ENCODE results near the gene SAMD14.
A peak's percentile ranks its signal among the peaks of the same experiment; 100 is the strongest.

The SAMD14 gene

DNA sequence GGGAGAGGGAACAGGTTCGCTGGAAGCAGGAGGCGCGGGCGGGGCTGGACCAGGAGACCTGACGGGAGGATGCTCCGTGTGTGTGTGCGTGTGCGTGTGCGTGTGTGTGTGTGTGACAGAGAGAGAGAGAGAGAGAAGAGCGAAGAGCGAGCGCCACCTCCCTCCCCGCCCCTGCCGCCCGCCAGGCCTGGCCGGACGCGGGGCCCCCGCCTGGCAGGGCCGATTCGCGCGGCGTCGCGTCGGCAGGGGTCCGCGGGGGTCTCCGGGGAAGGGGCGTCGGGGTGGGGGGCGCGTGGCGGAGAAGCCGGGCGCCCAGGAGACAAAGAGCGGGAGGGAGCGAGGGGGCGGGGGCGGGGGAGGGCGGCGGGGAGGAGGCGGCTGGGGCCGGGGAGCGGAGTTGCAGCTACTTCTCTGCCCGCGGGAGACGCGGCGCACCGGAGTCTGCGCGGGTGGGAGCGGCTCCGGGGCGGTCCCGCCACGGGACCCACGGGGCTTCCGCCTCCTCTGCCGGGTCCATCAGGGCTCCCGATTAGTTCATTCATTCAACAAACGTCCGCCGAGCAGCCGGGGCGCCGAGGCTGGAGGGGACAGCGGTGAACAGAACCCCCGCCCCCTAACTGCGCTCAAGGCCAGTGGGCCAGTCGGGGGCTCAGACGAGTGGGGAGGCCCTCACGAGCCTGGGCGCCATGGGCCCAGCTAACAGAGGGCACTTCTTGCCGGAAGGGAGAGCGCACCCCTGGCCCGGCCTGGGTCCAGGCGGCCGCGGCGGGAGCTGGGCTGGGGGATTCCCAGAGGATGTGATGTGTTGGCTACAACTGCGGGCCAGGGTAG is at the start of gene SAMD14:
SAMD14 (minus strand) TSS at position 433 of the 831 bp plus-strand sequence. CDS start 5,201 bp downstream, outside the sequence.
- DNase-seq, result peak; percentile 65

DNA sequence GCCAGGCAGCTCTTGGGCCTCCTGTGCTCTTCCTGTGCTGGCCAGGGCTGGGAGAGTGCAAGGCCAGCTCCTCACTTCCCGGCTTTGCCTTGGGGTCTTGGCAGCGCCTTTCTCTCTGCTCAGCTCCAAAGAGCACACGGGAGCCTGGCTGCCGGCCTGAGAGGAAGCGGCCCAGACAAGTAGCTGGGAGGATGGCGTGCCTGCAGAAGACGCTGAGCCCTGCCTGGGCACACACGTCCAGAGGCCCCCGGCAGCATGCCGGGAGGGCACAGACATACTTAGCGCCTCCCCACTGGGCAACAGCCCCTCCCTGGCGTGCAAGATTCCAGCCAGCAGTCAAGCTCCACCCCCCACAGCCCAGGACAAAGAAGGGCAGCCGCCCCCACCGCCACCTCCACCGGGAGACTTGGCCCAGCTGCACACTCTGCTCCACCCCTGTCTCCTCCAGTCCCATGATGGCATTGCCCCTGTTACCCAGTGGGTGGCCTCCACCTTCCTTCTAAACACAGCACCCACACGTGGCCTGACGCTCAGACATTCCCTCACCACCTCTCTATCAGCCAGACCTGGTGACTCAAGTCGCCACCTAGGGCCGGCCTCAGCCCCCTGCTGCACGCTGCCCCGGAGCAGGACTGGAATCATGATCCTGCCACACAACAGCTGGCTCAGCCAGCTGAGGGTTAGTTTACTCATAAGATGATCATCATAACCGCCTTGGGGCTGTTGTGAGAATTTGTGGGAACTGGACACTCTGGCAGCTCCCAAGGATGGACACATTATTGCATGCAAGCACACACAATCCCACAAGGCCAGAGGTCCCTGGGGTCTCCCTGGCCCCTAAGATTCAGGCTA is 48.2 kb upstream of the SAMD14 start:
- DNase-seq, result peak; percentile 65

DNA sequence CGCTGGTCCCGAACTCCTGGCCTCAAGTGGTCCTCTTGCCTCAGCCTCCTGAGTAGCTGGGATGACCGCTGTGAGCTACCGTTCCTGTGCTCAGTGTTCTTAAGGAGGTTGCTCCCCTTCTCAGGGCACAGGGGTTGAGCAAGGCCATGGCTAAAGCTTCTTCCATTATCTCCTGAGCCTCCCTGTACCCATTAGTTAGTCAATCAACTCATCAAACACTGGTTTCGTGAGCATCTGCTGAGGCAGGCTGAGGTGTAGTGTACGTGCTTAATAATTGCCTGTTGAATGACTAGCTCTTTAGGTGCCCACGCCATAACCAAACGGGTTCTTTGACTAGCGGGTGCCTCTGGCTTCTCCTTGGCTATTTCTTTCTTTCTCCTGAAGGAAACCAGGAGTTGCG is 47.5 kb upstream of the SAMD14 start:
- DNase-seq, result no peak

DNA sequence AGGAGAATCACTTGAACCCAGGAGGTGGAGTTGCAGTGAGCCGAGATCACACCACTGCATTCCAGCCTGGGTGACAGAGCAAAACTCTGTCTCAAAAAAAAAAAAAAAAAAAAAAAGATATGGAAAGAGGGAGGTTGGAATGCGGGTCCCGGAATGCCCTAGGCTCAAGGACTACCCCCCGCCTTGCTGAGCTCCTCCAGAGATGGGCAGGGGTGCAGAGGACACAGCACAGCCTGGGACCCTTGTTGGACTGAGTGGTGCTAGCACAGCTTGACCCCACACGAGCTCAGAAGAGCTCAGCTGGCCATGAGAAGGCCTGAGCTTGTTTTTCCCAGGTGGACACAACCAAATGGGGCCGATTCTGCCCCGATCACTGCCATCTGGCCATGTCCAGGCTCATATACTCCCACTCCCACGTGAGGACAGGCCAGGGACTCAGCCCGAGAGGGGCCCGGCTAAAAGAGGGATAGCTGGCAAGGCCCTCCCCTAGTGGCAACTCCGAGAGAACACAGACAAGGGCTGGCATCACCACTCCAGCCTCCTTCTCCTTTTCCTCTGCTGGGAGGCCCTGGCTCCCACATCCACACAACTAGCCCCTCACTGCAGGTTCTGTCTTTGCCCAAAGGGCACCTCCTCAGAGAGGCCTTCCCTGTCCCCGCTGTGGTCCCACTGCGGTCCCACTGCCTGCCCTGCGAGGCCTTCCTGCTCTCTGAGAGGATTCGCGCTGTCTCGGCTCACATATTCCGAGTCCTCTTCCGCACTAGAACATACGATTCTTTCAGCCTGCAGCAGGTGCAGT is 46.8 kb upstream of the SAMD14 start:
- no peak for DNase-seq

DNA sequence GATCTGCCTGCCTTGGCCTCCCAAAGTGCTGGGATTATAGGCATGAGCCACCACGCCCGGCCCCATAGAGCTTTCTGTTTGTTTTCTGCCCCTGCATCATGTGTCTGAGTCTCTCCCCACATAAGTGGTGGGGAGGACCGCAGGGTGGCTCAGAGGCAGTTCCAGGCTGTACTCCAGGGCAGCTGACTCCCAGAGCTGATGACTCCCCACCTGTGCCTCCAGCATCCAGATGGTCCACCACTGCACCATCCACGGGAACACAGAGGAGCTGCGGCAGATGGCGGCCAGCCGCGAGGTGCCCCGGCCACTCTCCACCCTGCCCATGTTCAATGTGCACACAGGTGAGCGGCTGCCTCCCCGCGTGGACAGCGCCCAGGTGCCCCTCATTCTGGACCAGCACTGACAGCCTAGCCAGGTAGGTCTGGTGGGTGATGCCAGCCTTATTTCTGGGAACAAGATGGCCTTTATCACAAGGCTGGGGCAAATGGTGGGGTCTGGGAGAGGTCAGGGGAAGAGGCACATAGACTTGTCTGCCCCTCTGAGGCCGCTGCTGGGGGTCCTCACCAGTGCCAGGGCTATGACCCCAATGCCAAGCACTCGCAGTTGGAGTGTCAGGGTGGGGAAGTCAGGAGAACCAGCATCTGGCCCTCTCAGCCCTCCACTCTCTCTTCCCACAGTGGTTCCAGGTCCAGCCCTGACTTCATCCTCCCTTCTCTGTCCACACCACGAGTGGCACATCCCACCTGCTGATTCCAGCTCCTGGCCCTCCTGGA is 45.3 kb upstream of the SAMD14 start:
- DNase-seq, result no peak

DNA sequence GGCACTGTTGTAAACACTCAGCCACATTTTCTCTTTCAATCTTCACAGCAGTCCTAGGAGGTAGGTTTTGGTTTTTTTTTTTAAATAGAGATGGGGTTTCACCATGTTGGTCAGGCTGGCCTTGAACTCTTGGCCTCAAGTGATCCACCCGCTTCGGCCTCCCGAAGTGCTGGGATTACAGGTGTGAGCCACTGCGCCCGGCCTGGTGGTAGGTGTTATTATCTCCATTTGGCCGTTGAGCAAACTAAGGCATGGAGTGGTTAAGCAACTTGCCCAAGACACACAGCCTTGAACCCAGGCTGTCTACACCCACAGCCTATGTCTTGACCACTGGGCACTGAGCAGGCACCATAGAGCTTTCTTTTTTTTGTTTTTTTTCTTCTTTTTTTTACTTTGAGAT is 44.5 kb upstream of the SAMD14 start:
- DNase-seq, result no peak

DNA sequence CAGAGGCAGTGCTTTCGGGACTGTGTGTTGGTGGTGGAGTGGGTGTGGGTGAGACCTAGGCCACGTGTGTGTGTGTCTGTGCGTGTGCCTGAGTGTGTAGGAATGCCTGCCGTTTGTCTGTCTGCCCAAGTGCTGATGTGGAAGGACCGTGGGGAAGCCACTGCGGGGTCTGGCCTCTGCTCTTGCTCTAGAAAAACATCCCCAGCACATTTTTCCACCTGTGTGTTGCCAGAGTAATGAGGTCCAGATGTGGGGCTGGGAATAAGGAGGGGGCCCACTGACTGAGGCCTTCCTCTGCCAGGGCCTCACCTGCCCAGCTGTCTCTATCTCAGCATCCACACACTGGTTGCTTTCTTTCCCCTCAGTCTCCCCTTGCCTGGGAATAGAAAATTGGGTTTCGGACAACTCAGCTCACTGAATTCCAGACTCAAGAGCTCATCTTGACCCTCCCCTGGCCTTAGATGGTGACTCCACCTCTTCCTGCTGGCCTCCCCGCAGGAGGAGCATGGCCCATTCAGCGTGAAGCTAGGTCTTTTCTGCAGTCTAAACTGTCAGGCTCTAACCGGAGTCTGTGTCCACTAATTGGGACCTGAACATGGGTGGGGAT is 43.5 kb upstream of the SAMD14 start:
- DNase-seq, result no peak

DNA sequence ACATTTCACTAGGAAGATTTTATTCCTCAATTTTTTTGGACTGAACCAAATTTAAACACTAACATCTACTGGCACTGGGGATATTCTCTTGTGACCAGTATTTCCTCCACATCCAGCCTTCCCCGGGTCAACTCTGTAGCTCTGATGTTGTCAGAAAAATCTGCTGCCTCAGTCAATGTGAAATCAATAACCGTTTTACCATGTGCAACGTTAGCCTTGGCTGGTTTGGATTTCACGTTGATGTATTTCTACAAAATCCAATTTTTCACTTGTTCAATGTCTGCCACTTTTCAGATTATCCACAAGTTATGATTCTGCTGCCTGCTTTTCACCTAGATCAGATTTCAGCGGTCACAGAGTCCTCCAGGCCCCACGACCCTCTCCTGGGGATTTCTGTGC is 43.0 kb upstream of the SAMD14 start:
- DNase-seq, result no peak

DNA sequence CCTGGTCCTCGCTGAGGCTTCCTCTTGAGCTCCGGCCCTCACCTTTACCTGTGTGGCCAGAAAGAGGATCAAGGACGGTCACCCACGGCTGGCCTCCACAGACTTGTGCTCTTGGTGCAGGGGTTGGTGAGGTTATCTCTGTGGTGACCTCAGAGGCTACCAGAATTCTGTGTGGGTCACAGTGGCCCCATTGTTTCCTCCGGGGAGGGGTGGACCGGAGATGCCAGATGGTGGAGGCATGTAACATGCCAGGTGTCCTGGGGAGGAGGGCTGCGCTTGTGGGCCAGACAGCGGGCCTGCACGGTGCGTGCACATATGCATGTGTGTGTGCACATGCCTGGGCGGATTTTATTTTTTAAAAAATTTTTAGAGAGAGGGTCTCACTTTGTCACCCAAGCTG is 42.2 kb upstream of the SAMD14 start:
- no peak for DNase-seq

DNA sequence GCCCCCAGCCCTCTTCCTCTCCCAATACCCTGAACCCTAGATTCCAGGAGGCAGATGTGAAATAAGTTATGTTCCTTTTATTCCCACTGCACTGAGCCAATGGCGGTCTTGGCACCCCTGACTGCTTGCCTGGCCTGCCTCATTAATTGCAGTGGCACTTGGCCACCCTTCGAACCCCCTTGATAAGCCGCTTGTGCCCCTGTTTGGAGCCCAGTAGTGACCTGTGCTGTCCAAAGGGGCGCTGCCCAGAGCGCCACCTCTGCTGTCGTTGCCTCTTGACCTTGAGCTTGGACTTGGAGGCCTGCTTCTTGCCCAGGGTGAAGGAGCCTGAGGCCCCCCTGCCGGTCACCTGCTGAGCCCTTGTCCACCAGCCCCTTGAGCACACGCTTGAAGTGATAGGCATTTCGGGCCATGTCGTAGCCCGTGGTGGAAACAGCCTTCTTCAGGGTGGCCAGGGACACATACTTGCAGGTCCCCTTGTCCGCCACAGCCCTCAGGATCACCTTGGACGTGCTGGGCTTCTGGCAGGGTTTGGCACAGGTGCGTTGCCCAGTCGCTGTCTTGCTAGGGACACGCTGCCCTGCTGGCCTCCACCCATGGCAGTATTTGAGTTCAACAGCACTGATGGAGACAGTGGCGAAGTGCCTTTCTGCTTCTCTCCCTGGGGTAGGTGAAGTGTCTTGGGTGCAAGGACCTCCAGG is 41.6 kb upstream of the SAMD14 start:
- DNase-seq, result no peak

DNA sequence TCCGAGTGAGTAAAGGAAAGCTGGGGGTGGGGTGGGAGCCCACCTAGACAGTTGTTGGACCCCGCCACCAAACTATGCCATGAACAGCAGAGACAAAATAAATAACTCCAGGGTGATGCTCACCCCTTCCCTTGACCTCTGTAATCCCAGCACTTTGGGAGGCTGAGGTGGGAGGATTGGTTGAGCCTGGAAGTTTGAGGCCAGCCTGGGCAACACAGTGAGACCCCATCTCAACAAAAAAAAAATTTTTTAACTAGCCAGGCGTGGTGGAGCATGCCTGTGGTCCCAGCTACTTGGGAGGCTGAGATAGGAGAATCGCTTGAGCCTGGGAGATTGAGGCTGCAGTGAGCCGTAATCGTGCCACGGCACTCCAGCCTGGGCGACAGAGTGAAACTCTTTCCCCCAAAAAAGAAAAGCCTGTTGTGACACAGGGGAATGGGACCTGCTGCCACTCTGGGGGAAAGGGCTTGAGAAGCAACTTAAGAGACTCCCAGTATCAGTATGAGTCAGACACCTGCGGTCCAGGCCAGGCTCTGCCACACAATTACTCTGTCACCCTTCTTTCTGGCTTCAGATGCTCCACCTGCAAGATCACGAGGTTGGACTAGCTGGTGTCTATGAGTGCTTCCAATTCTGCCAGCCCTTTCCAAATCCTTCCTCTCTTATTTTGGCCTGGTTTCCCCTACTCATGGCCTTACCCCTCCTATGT is 40.9 kb upstream of the SAMD14 start:
- DNase-seq, result no peak

DNA sequence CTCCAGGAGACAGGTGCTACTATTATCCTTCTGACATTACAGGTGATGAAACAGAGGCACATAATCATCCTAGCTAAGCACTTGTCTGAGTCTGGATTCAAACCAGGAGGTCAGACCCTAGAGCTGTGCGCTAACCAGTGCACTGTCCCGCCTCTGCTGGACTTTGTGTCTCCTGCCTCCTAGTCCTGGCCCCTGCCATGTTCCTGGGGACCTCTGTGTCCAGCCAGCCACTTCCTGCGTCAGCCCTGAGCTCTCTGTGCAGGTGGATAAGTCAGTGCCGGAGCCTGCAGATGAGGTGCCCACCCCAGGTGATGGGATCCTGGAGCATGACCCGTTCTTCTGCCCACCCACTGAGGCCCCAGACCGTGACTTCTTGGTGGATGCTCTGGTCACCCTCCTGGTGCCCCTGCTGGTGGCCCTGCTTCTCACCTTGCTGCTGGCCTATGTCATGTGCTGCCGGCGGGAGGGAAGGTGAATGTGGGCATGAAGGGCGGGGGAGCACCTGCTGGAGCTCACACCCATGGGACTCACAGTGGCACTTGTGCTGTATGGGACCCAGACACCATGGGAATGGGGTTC is 40.0 kb upstream of the SAMD14 start:
- DNase-seq, result no peak

DNA sequence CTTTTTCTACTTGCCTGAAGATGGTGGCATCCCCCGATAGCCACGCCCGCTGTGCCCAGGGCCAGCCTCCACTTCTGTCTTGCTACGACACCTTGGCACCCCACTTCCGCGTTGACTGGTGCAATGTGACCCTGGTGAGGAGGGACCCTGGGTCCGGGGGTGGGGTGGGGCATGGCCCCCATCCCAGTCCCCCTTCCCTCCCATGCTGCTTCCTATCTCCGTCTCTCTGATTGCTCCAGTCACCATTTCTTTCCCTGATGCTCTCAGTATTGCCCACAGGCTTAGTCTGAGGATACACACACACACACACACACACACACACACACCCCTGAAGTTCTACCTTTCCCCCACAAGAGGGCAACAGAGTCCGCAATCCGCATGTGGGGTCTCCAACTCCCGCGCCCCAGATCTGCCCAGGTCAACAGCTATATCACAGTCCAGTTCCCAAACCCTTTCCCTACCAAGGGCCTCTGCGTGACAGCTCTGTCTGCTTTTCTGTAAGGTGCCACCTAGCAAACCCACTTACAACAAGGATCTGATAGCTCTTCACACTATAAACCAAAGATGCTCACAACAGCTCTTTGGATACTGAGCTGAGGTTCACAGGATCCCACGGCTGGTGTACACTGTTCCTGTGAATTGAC is 39.3 kb upstream of the SAMD14 start:
- peak; percentile 80 for DNase-seq

DNA sequence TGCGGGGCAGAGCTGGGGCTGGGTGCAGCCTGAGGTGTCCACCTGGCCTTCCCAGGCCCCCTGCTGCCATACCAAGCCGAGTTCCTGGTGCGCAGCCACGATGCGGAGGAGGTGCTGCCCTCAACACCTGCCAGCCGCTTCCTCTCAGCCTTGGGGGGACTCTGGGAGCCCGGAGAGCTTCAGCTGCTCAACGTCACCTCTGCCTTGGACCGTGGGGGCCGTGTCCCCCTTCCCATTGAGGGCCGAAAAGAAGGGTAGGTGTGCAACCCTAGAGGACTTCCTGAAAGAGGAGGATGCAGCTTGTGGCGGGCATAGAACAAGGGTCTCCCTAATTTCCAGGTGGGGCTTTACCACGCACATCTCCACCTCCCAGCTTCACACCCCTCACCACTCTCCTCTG is 38.4 kb upstream of the SAMD14 start:
- no peak for DNase-seq

DNA sequence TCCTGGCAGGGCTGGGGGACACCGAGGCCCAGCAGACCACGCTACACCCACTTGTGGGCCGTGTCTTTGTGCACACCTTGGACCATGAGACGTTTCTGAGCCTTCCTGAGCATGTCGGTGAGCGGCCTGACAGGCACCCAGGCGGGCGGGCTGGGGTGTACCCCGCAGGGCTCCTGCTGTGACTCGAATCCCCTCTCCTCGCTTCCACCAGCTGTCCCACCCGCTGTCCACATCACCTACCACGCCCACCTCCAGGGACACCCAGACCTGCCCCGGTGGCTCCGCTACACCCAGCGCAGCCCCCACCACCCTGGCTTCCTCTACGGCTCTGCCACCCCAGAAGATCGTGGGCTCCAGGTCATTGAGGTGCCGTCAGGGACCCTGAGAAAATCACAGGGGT is 37.4 kb upstream of the SAMD14 start:
- DNase-seq, result no peak

DNA sequence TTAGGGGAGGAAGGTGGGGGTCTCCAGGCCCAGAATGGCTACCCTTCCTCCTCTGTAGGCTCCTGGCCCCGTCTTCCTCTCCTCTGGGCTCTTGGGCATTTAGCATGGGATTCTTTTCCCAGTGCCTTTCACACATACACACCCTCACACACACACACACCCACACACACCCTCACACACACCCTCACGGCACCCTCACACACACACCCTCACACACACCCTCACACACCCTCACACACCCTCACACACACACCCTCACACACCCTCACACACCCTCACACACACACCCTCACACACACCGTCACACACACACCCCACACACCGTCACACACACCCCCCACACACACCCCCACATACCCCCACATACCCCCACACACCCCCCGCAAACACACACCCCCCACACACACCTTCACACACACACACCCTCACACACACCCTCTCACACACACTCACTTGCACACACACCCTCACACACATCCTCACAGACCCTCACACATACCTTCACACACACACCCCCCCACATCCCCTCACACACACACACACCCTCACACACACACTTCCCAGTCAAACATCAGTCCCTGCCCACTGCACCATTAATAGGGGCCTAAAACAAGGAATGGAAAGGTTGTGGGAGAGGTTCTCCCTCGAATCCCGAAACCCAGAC is 36.7 kb upstream of the SAMD14 start:
- no peak for DNase-seq

DNA sequence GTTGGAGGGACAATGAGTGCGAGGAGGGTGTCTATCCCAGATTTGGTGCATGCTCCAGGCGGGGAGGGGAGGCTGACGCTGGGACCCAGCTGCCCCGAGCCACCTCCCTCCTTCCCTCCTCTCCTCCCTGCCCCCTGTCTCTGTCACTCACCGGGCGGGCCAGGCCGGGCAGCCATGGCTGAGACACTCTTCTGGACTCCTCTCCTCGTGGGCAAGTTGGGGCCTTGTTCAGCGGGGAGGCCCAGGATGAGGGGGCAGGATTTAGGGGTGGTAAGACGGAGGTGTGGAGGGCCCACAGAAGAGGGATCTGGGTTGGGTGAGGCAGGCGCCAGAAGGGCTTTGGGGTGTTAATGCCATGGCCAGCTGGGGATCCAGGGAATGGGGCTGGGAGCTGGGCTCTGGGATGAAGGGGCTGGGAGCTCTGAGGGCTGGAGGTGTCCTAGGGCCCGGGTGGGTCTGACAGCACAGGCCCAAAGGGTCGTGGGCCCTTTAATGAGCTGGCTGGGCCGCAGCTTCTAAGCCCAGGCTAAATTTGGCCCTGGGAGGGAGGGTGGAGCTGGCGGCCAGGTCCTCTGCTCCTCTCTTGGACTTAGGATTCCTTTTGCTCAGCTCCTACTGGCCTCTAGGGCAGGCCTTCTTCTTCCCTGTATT is 36.0 kb upstream of the SAMD14 start, which contains the start of gene SGCA:
SGCA (plus strand) TSS at position 139 of the 651 bp plus-strand sequence; CDS start at position 175, 36 bp downstream.
- DNase-seq, result no peak

DNA sequence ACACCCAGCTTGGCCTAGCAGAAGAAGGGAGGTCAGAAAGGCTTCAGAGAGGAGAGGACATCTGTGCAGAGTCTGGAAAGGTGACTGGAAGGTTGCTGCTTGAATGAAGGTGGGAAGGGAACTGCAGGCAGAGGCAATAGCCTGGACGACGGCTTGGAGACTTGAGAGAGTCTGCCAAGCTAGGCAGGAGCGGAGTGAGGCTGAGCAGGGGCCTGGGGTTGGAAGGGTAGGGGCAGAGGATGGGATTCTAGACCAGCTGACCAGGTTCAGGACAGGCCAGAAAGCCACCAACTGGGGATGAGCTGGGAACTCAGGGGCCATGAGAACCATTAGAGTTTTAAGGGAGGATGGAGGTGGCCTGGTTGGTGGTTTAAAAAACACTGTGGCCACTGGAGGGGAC is 35.5 kb upstream of the SAMD14 start:
- no peak for DNase-seq

DNA sequence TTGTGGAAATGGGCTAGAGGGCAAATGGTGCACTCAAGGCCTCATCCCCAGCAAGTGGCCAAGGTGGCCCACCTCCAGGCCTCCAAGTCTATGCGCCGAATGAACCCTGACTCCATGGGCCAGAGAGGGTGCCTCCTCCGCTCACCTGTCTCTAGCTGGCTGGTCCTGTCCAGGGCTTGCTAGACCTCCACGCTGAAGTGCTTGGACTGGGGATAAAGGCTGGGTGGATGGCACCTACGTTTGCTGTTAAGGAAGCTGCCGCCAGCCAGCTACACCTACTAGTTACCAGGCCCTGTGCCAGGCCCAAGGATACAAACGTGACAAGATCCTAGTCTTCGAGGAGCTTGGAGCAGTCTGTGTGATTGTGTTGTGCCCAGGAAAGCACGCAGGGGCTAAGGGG is 35.1 kb upstream of the SAMD14 start:
- DNase-seq, result no peak

Data from CD4-positive, alpha-beta T cell treated with Interleukin-21 for 1 hour (primary cell).